Measurements from ENCODE around the gene NUP93.
"Not testable (repeated sequence)": the region's sequence is repeated elsewhere in the genome, so short reads cannot be mapped to it uniquely, and the experiment has no call there.

Gene NUP93

GRCh38 chr16:56709443-56710040, 20.4 kb upstream of the NUP93 start:
- DNase-seq (ENCODE audit: low spot score): no peak

- DNase-seq (ENCODE audit: low spot score): no peak
These were observed 19.7 kb upstream of the NUP93 start for GRCh38 chr16:56710181-56710737.

GRCh38 chr16:56711862-56712261, 18.1 kb upstream of the NUP93 start:
- no peak for DNase-seq (ENCODE audit: low spot score)

DNA sequence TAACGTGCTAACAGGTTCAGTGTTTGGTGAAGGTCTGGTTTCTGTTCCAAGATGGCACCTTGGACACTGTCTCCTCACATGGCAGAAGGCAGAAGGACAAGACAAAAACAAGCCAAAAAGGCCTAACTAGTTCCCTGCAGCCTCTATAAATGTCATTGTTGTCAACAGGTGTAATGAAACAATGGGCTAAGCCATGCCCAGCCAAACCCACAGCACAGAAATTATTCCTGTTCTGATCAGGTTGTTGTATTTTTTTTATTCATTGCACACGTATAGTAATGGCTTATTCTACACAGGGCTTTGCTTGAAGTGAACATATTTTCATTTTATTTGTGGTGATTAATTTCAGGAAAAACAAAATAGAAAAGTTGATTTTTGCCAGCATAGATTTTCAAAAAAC, 16.1 kb upstream of the NUP93 start:
- no peak for DNase-seq (ENCODE audit: low spot score)

GRCh38 chr16:56715126-56715525, 14.8 kb upstream of the NUP93 start:
- DNase-seq (ENCODE audit: low spot score): no peak

DNA sequence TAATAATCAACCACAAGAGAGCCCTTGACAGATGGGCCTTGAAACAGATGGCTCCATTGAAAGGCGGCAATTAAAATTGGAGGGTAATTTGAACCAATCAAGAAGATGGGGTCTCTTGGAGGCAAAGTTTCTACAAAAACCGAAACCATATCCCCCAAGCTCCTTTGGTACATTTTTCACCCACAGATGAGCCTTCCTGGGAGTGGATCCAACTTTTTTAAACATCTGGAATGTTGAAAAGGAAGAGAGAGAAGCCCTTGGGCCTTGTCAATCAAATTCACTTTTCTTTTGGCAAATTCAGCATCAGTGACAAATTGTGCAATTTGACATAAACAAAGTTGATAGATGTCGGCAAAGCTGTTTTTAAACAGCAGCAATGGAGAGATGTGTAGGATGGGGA, 13.2 kb upstream of the NUP93 start:
- DNase-seq (ENCODE audit: low spot score): no peak

DNA sequence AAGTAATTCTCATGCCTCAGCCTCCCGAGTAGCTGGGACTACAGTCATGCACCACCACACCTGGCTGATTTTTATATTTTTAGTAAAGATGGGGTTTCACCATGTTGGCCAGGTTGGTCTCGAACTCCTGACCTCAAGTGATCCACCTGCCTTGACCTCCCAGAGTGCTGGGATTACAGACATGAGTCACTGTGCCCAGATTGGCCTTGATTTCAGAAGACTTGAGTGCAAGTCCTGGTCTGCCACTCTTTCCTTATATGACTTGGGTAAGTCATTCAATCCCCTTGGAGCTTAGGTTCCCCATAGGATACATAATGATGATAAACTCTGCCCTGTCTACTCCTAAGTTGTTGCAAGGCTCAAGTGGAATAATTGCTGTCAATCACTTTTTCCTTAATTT, 12.4 kb upstream of the NUP93 start:
- not testable (repeated sequence) for DNase-seq (ENCODE audit: low spot score)

DNA sequence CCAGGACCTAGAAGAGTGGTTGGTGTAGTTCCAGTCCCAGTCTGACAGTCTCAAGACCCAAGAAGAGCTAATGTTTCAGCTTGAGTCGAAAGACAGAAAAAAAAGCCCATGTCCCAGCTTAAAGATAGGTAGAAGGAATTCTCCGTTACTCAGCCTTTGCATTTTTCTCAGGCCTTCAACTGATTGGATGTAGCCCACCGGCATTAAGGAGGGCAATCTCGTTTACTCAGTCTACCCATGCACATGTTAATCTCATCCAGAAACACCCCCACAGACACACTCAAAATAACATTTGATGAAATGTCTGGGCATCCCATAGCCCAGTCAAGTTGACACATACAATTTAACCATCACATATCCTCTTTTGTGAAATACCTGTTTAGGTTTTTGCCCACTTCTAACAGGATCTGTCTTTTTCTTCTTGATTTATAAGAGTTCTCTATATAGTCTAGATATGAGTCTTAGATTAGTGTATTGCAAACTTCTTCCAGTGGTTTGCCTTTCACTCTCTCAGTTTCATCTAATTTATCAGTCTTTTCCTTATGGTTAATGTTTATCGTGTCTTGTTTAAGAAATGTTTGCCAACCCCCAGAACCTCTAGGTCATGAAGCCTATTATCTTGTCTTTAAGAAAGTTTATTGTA, 7.6 kb upstream of the NUP93 start:
- no peak for DNase-seq (ENCODE audit: low spot score)

DNA sequence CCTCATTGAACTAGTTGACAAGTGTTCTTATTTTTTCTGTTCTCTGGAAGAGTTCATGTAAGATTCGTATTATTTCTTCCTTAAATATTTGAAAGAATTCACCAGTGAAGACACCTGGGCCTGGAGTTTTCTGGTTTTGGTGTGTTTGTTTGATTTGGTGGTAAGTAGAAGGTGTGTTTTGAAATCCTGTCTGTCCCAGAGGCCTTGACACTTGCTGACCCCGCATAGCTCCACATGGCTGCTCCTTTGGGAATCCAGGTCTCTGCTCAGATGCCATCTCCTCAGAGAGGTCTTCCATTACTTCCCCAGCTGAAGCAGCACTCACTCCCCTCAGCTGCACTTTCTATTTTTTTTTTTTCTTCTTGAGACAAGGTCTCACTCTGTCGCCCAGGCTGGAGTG, 5.7 kb upstream of the NUP93 start:
- no peak for DNase-seq (ENCODE audit: low spot score)

- no peak for DNase-seq (ENCODE audit: low spot score)
These were observed 3.6 kb upstream of the NUP93 start for GRCh38 chr16:56726283-56726682.

DNA sequence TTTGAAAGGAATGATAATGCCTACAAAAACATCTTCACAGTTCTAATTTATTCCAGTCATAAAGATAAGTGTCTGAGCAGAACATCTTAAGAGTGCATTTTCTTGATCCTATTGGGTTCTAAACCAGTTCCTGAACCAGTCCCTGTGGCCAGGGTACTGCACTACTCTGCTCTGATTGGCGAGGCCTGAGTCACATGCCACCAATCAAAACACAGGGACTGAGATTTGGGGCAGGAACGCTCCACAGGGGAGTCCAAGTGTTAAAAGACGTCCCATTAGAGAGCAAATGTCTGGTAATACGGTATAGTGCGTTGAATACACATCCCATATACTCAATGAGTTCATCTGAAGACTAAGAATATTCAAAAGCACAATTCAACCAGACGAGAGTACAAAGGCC, 3.0 kb upstream of the NUP93 start:
- DNase-seq (ENCODE audit: low spot score): no peak

DNA sequence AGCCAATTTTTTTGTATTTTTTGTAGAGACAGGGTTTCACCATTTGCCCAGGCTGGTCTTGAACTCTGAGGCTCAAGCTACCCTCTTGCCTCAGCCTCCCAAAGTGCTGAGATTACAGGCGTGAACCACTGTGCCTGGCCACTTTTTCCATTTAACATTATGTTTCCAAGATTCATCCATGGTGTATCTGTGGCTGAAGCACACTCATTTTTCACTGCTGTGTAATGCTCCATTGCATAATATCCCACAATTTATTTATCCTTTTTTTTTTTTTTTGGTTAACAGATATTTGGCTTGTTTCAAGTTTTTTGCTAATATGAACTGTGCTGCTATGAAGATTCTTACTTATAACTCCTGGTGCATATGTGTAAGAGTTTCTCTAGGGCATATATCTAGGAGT, 1.9 kb upstream of the NUP93 start:
- DNase-seq (ENCODE audit: low spot score): no peak

DNA sequence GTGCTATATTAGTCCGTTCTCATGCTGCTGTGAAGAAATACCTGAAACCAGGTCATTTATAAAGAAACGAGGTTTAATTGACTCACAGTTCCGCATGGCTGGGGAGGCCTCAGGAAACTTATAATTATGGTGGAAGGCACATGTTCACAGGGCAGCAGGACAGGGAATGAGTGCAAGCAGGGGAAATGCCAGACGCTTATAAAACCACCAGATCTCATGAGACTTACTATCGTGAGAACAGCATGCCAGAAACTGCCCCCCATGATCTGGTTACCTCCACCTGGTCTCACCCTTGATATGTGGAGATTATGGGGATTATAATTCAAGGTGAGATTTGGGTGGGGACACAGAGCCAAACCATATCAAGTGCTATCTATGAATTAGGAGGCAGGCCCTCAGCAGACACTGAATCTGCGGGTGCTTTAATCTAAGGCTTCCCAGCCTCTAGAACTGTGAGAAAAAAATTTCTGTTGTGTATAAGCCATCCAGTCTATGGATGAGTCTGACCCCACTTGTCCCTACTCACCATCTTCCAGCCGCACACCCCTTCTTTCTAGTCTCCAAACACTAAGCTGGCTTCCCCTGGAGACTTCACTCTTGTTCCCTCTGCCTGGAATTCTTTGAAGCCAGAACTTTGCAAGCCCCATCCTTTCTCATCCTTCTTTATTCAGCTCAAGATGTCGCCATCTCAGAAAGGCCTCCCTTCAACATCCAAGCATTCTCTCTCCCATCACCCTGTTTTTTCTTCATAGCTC, 772 bp upstream of the NUP93 start:
- no peak for DNase-seq (ENCODE audit: low spot score)

- no peak for DNase-seq (ENCODE audit: low spot score)
These were observed 2.4 kb downstream of the NUP93 start for GRCh38 chr16:56732366-56732765.

GRCh38 chr16:56732832-56733231, 2.9 kb downstream of the NUP93 start:
- no peak for DNase-seq (ENCODE audit: low spot score)

- DNase-seq (ENCODE audit: low spot score): no peak
These were observed 4.5 kb downstream of the NUP93 start for GRCh38 chr16:56734429-56734828.

DNA sequence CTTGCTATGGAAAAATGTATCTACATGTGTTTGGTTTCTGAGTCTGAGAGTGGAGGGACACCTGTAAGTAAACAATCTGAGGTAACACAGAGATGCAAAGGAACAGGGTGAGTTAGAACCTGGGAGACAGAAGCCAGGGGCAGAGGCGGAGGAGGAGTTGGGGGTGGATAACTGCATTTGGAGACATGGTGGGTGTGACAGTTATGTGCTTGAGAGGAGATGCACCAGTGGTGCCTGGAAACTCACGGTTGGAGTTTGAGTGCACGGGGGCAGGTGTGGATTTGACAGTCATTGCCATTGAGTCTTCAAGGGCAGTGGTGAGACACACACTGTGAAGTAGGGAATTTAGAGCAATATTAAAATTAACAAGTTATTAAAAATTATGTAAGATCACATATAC, 6.5 kb downstream of the NUP93 start:
- no peak for DNase-seq (ENCODE audit: low spot score)

GRCh38 chr16:56737539-56737938, 7.6 kb downstream of the NUP93 start:
- no peak for DNase-seq (ENCODE audit: low spot score)

DNA sequence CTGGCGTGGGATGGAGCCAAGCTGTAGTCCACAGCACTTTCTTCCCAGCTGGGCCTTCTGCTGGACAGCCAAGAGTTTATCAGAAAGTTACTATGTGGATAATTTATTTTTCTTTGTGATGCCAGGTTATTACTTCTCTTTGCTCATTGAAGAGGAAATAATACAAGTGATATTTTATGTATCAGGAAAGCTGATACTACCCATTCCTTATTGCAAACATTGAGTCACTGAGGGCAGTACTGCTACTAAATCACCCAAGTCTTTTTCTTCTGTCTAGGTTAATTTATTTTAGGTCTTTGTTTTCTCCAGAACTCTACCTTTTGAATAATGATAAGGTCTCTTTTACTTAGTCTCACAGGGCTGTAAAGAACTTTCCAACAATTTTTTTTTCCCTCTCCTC, 8.3 kb downstream of the NUP93 start:
- no peak for DNase-seq (ENCODE audit: low spot score)

DNA sequence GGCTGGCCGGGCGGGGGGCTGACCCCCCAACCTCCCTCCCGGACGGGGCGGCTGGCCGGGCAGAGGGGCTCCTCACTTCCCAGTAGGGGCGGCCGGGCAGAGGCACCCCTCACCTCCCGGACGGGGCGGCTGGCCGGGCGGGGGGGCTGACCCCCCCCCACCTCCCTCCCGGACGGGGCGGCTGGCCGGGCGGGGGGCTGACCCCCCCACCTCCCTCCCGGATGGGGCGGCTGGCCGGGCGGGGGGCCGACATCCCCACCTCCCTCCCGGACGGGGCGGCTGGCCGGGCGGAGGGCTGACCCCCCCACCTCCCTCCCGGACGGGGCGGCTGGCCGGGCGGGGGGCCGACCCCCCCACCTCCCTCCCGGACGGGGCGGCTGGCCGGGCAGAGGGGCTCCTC, 9.4 kb downstream of the NUP93 start:
- not testable (repeated sequence) for DNase-seq (ENCODE audit: low spot score)

DNA sequence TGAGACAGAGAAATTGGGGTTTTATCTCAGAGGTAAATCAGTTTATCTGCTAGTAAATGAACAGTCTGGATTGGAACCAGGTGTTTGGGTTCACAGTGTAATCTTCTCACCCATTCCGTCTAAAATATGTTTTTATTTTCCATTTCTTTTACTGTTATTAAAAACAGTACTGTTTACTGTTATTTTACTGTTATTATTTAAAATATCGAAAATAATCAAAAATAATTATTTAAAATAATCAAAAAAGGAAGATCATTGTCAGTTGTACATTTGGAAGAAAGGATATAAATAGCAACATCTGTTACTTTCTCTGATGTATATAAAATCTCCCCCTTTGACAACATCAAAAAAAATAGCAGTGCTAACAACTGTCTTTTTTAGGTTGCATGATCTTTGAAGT, 11.5 kb downstream of the NUP93 start:
- DNase-seq (ENCODE audit: low spot score): no peak

DNA sequence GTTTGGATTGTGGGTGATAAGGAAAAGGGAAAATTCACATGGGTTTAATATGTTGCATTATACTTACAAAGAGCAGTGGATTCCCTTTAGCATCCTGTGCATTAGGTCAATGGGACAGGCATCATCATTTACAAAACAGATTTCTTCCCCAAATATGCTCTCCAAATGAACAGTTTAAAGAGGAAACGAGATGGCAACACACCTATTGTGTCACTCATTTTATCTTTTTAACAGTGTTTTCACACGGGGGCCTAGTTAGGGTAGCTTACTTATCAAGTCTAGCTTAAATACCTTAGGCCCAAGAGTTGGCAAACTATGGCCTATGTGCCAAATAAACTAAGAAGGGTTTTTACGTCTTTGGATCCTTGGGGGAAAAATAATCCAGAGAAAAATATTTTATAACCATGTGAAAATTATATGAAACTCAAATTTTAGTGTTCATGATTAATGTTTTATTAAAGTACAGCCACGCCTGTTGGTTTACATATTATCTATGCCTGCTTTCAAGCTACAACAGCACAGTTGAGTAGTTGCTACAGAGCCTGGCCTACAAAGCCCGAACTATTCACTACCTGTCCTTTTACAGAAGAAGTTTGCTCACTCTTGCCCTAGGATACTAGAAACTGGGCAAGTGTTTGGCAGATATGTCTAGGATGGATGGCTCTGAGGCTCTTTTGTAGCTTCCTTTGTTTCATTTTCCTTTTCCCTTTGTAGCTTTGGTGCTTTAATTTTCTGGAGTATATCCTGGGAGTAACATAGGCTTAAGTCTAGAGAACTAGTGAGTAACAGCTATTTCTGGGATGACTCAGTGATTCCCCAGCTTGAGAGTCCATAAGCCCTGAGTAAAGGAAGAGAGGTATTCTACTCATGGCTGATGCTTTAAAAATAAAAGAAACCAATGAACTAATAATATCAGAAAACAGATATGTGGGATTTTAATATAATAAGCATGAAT, 12.4 kb downstream of the NUP93 start:
- DNase-seq (ENCODE audit: low spot score): no peak
